ENCODE measurements around the gene DCTN4.

DNA sequence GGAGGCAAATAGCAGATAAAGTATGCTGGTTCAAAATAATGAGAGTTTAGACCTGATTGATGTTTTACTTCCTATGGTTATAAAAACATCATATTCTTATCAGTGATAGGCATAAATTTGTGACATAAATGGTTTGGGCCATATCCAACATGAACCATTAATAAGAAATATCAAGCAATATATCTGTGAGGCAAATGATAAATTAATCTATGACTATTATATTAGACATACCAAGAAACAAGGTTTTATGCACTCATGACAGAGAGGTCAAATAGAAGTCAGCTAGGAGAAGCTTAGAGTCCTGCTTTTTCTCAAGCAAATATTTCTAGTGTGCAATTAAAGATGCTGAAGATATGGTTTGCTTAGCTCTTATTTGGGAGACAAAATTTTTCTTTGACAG, 30.2 kb upstream of the DCTN4 start:
- TF ChIP-seq EZH2phosphoT487 (IDR thresholded peaks at IDR 0.05; ENCODE audit: borderline replicate concordance) = no peak
- TF ChIP-seq, protein P1, sequence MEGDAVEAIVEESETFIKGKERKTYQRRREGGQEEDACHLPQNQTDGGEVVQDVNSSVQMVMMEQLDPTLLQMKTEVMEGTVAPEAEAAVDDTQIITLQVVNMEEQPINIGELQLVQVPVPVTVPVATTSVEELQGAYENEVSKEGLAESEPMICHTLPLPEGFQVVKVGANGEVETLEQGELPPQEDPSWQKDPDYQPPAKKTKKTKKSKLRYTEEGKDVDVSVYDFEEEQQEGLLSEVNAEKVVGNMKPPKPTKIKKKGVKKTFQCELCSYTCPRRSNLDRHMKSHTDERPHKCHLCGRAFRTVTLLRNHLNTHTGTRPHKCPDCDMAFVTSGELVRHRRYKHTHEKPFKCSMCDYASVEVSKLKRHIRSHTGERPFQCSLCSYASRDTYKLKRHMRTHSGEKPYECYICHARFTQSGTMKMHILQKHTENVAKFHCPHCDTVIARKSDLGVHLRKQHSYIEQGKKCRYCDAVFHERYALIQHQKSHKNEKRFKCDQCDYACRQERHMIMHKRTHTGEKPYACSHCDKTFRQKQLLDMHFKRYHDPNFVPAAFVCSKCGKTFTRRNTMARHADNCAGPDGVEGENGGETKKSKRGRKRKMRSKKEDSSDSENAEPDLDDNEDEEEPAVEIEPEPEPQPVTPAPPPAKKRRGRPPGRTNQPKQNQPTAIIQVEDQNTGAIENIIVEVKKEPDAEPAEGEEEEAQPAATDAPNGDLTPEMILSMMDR (conservative IDR thresholded peaks at IDR 0.05; ENCODE audit: low read length) = no peak

Data from Loucy (cell line).